Ectodermal cell (in vitro differentiated cells): ENCODE results near the gene ZNF586.
"Not testable (repeated sequence)": the region's sequence is repeated elsewhere in the genome, so short reads cannot be mapped to it uniquely, and the experiment has no call there.

Experiments
- H3K27ac ChIP-seq: 2 replicates; pipeline ENCODE4 v1.7.0; 2013; ENCODE audit warnings: mild to moderate bottlenecking, low read depth, low read length; ENCODE audit not compliant: insufficient read depth, poor library complexity, severe bottlenecking
- H3K27me3 ChIP-seq: 2 replicates; pipeline ENCODE4 v1.7.0; 2013; ENCODE audit warnings: mild to moderate bottlenecking, low read length; ENCODE audit not compliant: insufficient read depth, control insufficient read depth, poor library complexity, severe bottlenecking
- H3K36me3 ChIP-seq: one replicate; pipeline ENCODE4 v1.7.0; 2013; ENCODE audit warnings: low read length; ENCODE audit not compliant: control insufficient read depth, insufficient read depth
- H3K4me1 ChIP-seq: one replicate; pipeline ENCODE4 v1.7.0; 2013; ENCODE audit warnings: low read length; ENCODE audit not compliant: control insufficient read depth, insufficient read depth
- H3K4me3 ChIP-seq: 2 replicates; pipeline ENCODE4 v1.7.0; 2013; ENCODE audit warnings: low read depth, low read length, control low read depth; ENCODE audit not compliant: insufficient read depth
- H3K9me3 ChIP-seq: 2 replicates; pipeline ENCODE4 v1.7.0; 2013; ENCODE audit warnings: mild to moderate bottlenecking, low read length, moderate library complexity; ENCODE audit not compliant: control insufficient read depth
- WGBS, 2 experiments: methylation state at CpG; one replicate each; pipeline ENCODE4 v1.1.7; 2013; ENCODE audit warnings: missing lambda C conversion rate in 2 of 2; 5-methylcytosine and 5-hydroxymethylcytosine counted together

Gene ZNF586

DNA sequence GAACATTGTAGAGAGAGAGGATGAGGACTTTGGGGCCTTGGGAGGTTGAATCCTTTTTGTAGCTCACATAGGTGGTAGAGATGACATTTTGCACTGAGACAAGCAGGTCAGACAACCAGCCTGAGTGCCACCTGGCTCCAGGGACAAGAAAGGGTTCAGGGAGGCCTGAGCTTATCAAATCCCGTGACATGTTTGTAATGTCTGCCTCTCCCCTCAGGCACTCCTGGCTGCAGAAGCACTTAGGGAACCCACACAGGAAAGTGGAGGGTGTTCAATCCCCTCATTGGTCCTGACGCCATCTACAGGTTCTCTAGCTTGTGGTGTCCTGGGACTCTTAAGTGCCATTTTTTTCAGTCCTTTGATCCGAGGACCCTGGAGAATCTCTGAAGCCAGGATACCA is 51.6 kb downstream of the ZNF586 start:
- H3K27ac ChIP-seq, H3K36me3 ChIP-seq, H3K27me3 ChIP-seq, H3K9me3 ChIP-seq, H3K4me3 ChIP-seq: not testable (repeated sequence)
- H3K4me1 ChIP-seq = peaks cover 10% of the 10 kb centered on the region
- WGBS, 2 experiments = 88 to 93% methylated on average over 2 of the region's 3 CpGs

- peaks cover 10% of the 10 kb centered on the region for H3K4me1 ChIP-seq
- H3K36me3 ChIP-seq, H3K4me3 ChIP-seq, H3K9me3 ChIP-seq, H3K27ac ChIP-seq, H3K27me3 ChIP-seq: not testable (repeated sequence)
- 94 to 95% methylated on average over 2 of the region's 3 CpGs for WGBS, 2 experiments
Observed at GRCh38 chr19:57821501-57821900, 52.0 kb downstream of the ZNF586 start.

DNA sequence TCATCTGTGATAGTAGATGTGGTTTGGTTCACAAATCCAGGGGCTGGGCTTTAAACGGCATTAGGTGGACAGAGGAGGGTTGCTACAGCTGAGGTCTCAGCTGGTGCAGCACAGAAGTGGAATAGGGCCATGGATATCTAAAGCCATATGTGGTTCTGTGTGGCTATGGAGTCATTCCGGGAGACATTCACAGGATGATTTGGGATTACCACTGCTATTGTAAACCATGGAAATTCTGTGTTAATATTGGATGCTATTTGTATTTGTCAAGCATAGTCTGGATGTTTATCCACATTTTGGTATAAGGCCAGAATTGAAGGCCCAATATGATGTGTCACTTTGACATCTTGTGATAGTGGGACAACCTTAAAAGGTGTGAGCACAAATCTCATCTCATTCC is 53.7 kb downstream of the ZNF586 start:
- not testable (repeated sequence) for H3K27ac ChIP-seq, H3K27me3 ChIP-seq, H3K4me3 ChIP-seq, H3K9me3 ChIP-seq, H3K36me3 ChIP-seq
- peaks cover 10% of the 10 kb centered on the region for H3K4me1 ChIP-seq
- 95 to 96% methylated on average over 2 of the region's 2 CpGs for WGBS, 2 experiments

DNA sequence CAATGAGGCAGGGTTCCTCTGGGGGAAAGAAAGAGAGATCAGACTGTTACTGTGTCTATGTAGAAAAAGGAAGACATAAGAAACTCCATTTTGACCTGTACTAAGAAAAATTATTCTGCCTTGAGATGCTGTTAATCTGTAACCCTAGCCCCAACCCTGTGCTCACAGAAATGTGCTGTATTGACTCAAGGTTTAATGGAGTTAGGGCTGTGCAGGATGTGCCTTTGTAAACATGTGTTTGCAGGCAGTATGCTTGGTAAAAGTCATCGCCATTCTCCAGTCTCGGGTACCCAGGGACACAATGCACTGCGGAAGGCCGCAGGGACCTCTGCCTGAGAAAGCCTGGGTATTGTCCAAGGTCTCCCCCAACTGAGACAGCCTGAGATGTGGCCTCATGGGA is 54.1 kb downstream of the ZNF586 start:
- H3K27ac ChIP-seq = not testable (repeated sequence)

GRCh38 chr19:57825511-57825910 is 56.0 kb downstream of the ZNF586 start:
- no peaks in the 10 kb centered on the region for H3K9me3 ChIP-seq
- no peak overlapping the region for H3K4me3 ChIP-seq
- H3K4me1 ChIP-seq = peaks cover 8% of the 10 kb centered on the region
- H3K27ac ChIP-seq = no peak overlapping the region
- no peaks in the 10 kb centered on the region for H3K27me3 ChIP-seq
- H3K36me3 ChIP-seq = no peaks in the 10 kb centered on the region
- 91 to 96% methylated on average over 6 of the region's 6 CpGs for WGBS, 2 experiments

More for the DNA sequence above, 54.1 kb downstream of the ZNF586 start:
- H3K27me3 ChIP-seq, H3K36me3 ChIP-seq, H3K9me3 ChIP-seq, H3K4me3 ChIP-seq: not testable (repeated sequence)
- H3K4me1 ChIP-seq = peaks cover 10% of the 10 kb centered on the region
- WGBS, 2 experiments = 91 to 94% methylated on average over 4 of the region's 4 CpGs

DNA sequence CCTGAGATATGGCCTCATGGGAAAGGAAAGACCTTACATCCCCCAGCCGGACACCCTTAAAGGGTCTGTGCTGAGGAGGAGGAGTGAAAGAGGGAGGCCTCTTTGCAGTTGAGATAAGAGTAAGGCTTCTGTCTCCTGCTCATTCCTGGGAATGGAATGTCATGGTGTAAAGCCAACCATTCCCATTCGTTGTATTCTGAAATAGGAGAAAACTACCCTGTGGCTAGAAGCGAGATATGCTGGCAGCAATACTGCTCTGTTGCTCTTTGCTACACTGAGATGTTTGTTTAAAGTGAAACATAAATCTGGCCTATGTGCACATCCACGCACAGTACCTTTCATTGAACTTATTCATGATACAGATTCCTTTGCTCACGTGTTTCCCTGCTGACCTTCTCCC is 59.8 kb downstream of the ZNF586 start:
- Histone ChIP-seq H3K27me3 (no peaks in the 10 kb centered on the region), H3K36me3 (no peaks in the 10 kb centered on the region), H3K27ac (peak overlapping the region; percentile 86), H3K4me1 (peaks cover 8% of the 10 kb centered on the region), H3K4me3 (no peak overlapping the region), H3K9me3 (no peaks in the 10 kb centered on the region)
- 93 to 96% methylated on average over 5 of the region's 5 CpGs for WGBS, 2 experiments

GRCh38 chr19:57830071-57830602 is 60.7 kb downstream of the ZNF586 start, which contains the start of gene ZNF587B:
Gene ZNF587B, plus strand, starts transcription at chr19:57830299. Its CDS starts 230 bp downstream, at chr19:57830529.
- no peaks in the 10 kb centered on the region for H3K27me3 ChIP-seq
- peaks cover 8% of the 10 kb centered on the region for H3K4me1 ChIP-seq
- WGBS, 2 experiments = 0 to 1% methylated on average over 22 of the region's 22 CpGs
- peak within 1 kb of the TSS; percentile 71 for H3K4me3 ChIP-seq
- H3K9me3 ChIP-seq = no peaks in the 10 kb centered on the region
- H3K27ac ChIP-seq = peak within 1 kb of the TSS; percentile 86
- no peaks in the 10 kb centered on the region for H3K36me3 ChIP-seq
